Heart right ventricle (tissue), 16 donors: ENCODE measurements around the gene ST6GALNAC3. TPM values are rescaled to one million over a fixed set of nuclear protein-coding genes. Genes with fewer than 3 reads are reported as not detected.
A peak's percentile ranks its signal among the peaks of the same experiment; 100 is the strongest.

ENCODE experiments used
- ATAC-seq, 8 donors: fragments of 200-7000 bp; cut with Tn5 transposase; one replicate each; pipeline ENCODE4 v1.9.1; 2020; ENCODE audit warnings: mild to moderate bottlenecking in 8 of 8, moderate library complexity in 8 of 8, moderate number of reproducible peaks in 1 of 8
- DNase-seq, 2 donors: peaks; one replicate each; pipeline ENCODE4 v3.0.0-alpha.2; 2020
- H3K27ac ChIP-seq, 10 donors: fragments of 200-600 bp; sonication (generic) in 2 of 10; one replicate each; pipeline versions ENCODE4 v1.5.0 to v1.8.0; 2020 to 2022; ENCODE audit warnings: mild to moderate bottlenecking in 3 of 10
- H3K27me3 ChIP-seq, 7 donors: fragments of 200-600 bp; one replicate each; pipeline ENCODE4 v1.8.0; 2021 to 2022; ENCODE audit warnings: mild to moderate bottlenecking in 2 of 7
- H3K36me3 ChIP-seq, 9 donors: fragments of 200-600 bp; sonication (generic) in 1 of 9; one replicate each; pipeline versions ENCODE4 v1.5.0 to v1.8.0; 2020 to 2022; ENCODE audit warnings: mild to moderate bottlenecking in 2 of 9
- H3K4me1 ChIP-seq, 9 donors: fragments of 200-600 bp; sonication (generic) in 1 of 9; one replicate each; pipeline versions ENCODE4 v1.5.0 to v1.8.0; 2020 to 2022; ENCODE audit warnings: mild to moderate bottlenecking in 4 of 9
- H3K4me3 ChIP-seq, 10 donors: fragments of 200-600 bp; sonication (generic) in 2 of 10; one replicate each; pipeline versions ENCODE4 v1.5.0 to v1.8.0; 2020 to 2022; ENCODE audit warnings: mild to moderate bottlenecking in 7 of 10, moderate library complexity in 2 of 10
- H3K9me3 ChIP-seq, 11 donors: fragments of 200-600 bp in 10 of 11; sonication (generic) in 2 of 11; one replicate each; pipeline versions ENCODE4 v1.5.0 to v1.8.0; 2013 to 2022; ENCODE audit warnings: mild to moderate bottlenecking in 2 of 11, control low read depth in 1 of 11, moderate library complexity in 1 of 11
- CTCF ChIP-seq, 9 donors: fragments of 200-600 bp; sonication (generic) in 2 of 9; IDR thresholded peaks; one replicate each; pipeline versions ENCODE4 v1.5.0 to v1.8.0; 2021 to 2022; ENCODE audit warnings: antibody characterized with exemption in 9 of 9, mild to moderate bottlenecking in 5 of 9, moderate library complexity in 1 of 9
- WGBS, 2 donors: extraction: QIAGEN DNeasy Blood & Tissue Kit; methylation state at CpG; one replicate each; pipeline ENCODE4 v1.1.7; 2013; ENCODE audit warnings: inconsistent platforms in 1 of 2; 5-methylcytosine and 5-hydroxymethylcytosine counted together
- intact Hi-C, 10 donors: fragments of 100-400 bp; cut with DNase I; formaldehyde crosslinking; loops; one replicate each; pipeline versions ENCODE4 v1.11.1 to v1.14.2; 2022
- polyA plus RNA-seq, 2 donors: library from polyadenylated mRNA; stranded (reverse); fragments of 200-250 nt; gene quantifications; one replicate each; pipeline ENCODE4 v1.2.3, GENCODE V29; 2013
- total RNA-seq, 10 donors: library from RNA; stranded (reverse); fragmentation: NEBNext Ultra II Directional in 3 of 10; extraction: Animal tissue kit (Norgen Biotek cat#: 25700) in 3 of 10; gene quantifications; one replicate each; pipeline versions ENCODE4 v1.2.1 to v1.2.4, GENCODE V29; 2021 to 2023
- donor health status: Arrhythmogenic right ventricular cardiomyopathy.
- donor health status: ischemic (EF 13 %, LVEDD 7.1; RV severe dilation, severe dysfunction).
- donor health status: healthy with polysubstance abuse.
- donor health status: DM: no; HTN: yes; CAD: no.
- donor health status: DM: no; HTN: no; CAD: no.
- donor health status: ischemic (EF 25% LVEDD 6.9; RV normal size, moderate dysfunction).
- donor health status: ischemic (EF 25% LVEDD 5.7; RV mildly dilated, moderate dysfunction).
- donor health status: healthy.
- donor health status: DM: yes; HTN: yes; CAD: no.
- donor health status: Ischemic cardiomyopathy.
- donor health status: ischemic (EF 35%, LVEDD 5.7; RV mildly dilated, moderate dysfunction).
- donor health status: nonischemic (EF 11% LVEDD 7.7; RV severe dilation, severe dysfunction).
- donor health status: DM: yes; HTN: yes; CAD: no.
- donor health status: PGD.
- donor health status: ischemic (EF 29% LVEDD 5.4; RV normal size, mild dysfunction).
- donor health status: nonischemic (EF 23%, LVEDD 6.1; RV moderate dilation, normal function).

ST6GALNAC3 gene
- total and polyA plus RNA-seq, 12 donors = 2.8 to 10.3 (median 4.8) TPM

- no peak for ATAC-seq
- intact Hi-C loops = loop anchor here in 2 of 10 donors (5.0 kb wide), 1 partner anchor 58 kb away; no protein-coding TSS in a partner anchor
- H3K27ac ChIP-seq = no peak overlapping the region
- H3K4me1 ChIP-seq = peaks cover 0 to 36% (median 4%) of the 10 kb centered on the region in 9 donors
- H3K27me3 ChIP-seq = no peaks in the 10 kb centered on the region
- no peak overlapping the region for H3K4me3 ChIP-seq
- no peaks in the 10 kb centered on the region for H3K9me3 ChIP-seq
- no peak for DNase-seq
- H3K36me3 ChIP-seq = no peaks in the 10 kb centered on the region
- no peak for TF ChIP-seq CTCF (IDR thresholded peaks at IDR 0.05)
- 90 to 96% methylated on average over 7 of the region's 7 CpGs for whole genome bisulfite sequencing, 2 donors
Observed at GRCh38 chr1:76079475-76080227, 5.1 kb downstream of the ST6GALNAC3 start.

DNA sequence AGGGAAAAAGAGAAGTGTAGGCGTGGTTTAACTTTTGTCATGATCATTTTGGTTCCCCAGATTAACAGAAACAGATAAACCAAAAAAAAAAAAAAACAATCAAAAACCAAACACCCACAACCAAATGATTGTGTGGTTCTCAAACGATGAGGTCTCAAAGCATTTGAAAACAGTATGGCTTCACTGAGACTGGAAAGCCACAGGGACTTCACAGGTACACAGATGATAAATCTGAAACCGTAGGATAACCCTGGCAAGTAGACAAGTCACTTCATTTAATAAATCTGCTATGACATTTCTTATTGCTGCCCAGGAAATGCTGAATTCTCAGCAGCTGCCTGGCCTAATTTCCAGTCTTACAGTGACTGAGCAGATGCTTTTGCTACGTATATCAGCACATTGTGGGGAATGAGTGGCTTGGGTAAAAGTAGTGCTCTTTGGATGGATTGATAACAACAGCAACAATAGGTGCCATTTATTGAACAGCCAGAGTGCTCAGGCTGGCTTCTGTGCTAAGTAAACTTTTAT lies 6.1 kb downstream of the ST6GALNAC3 start:
- intact Hi-C loops = loop anchor here in 2 of 10 donors (5.0 kb wide), 1 partner anchor 57 kb away; no protein-coding TSS in a partner anchor
- H3K4me3 ChIP-seq = no peak overlapping the region
- no peaks in the 10 kb centered on the region for H3K9me3 ChIP-seq
- no peak overlapping the region for H3K27ac ChIP-seq
- H3K27me3 ChIP-seq = no peaks in the 10 kb centered on the region
- H3K4me1 ChIP-seq = peaks cover 0 to 27% (median 4%) of the 10 kb centered on the region in 9 donors
- H3K36me3 ChIP-seq = no peaks in the 10 kb centered on the region
- TF ChIP-seq CTCF (IDR thresholded peaks at IDR 0.05) = no peak
- DNase-seq (no peak), ATAC-seq (no peak)
- 61 to 70% methylated on average over 4 of the region's 4 CpGs for WGBS, 2 donors

GRCh38 chr1:76082062-76082461 lies 7.5 kb downstream of the ST6GALNAC3 start:
- Histone ChIP-seq H3K4me1 (peaks cover 0 to 14% (median 0%) of the 10 kb centered on the region in 9 donors), H3K36me3 (no peaks in the 10 kb centered on the region), H3K4me3 (no peak overlapping the region), H3K27me3 (no peaks in the 10 kb centered on the region), H3K27ac (no peak overlapping the region), H3K9me3 (no peaks in the 10 kb centered on the region)
- no peak for TF ChIP-seq CTCF (IDR thresholded peaks at IDR 0.05)
- no peak for DNase-seq
- ATAC-seq = no peak
- WGBS, 2 donors = 89 to 91% methylated on average over 4 of the region's 4 CpGs
- intact Hi-C loops = loop anchor here in 2 of 10 donors (5.0 kb wide), 1 partner anchor 55 kb away; no protein-coding TSS in a partner anchor

- no peak for DNase-seq
- no peak for TF ChIP-seq CTCF (IDR thresholded peaks at IDR 0.05)
- no peaks in the 10 kb centered on the region for H3K9me3 ChIP-seq
Observed at GRCh38 chr1:76083189-76083588, 8.6 kb downstream of the ST6GALNAC3 start.

More at GRCh38 chr1:76083189-76083588, 8.6 kb downstream of the ST6GALNAC3 start:
- Histone ChIP-seq H3K27me3 (no peaks in the 10 kb centered on the region), H3K4me3 (peak overlapping the region in 1 of 10 donors; percentile 12), H3K27ac (no peak overlapping the region), H3K36me3 (no peaks in the 10 kb centered on the region), H3K4me1 (peaks cover 0 to 14% (median 0%) of the 10 kb centered on the region in 9 donors)
- 81 to 83% methylated on average over 10 of the region's 10 CpGs for WGBS, 2 donors
- intact Hi-C loops = loop anchor here in 2 of 10 donors (5.0 kb wide), 1 partner anchor 54 kb away; no protein-coding TSS in a partner anchor
- ATAC-seq = peak in 3 of 8 donors; percentile 24 to 43 (median 39)
